Esophagus muscularis mucosa (tissue), 4 donors: ENCODE results near the gene SENP7.

Experiments used
- EP300 ChIP-seq: sonication (generic); formaldehyde crosslinking; IDR thresholded peaks from one replicate; pipeline ENCODE4 v1.6.1; 2017; ENCODE audit warnings: antibody characterized with exemption
- POLR2A ChIP-seq: fragments of 450-650 bp; IDR thresholded peaks from one replicate; pipeline ENCODE4 v1.6.1; 2017; ENCODE audit warnings: antibody characterized with exemption, moderate library complexity, mild to moderate bottlenecking, low read depth
- POLR2AphosphoS5 ChIP-seq, 2 donors: sonication (generic); formaldehyde crosslinking; IDR thresholded peaks; one replicate each; pipeline ENCODE4 v1.6.1; 2017; ENCODE audit warnings: antibody characterized with exemption in 2 of 2
- TF ChIP-seq, protein P1 (sequence below), 3 experiments: fragments of 200-600 bp in 2 of 3; fragments of 450-650 bp in 1 of 3; sonication (generic) in 2 of 3; IDR thresholded peaks; one replicate each; pipeline ENCODE4 v1.5.1; 2017 to 2019; ENCODE audit warnings: antibody characterized with exemption in 3 of 3, mild to moderate bottlenecking in 2 of 3, moderate library complexity in 1 of 3

DNA sequence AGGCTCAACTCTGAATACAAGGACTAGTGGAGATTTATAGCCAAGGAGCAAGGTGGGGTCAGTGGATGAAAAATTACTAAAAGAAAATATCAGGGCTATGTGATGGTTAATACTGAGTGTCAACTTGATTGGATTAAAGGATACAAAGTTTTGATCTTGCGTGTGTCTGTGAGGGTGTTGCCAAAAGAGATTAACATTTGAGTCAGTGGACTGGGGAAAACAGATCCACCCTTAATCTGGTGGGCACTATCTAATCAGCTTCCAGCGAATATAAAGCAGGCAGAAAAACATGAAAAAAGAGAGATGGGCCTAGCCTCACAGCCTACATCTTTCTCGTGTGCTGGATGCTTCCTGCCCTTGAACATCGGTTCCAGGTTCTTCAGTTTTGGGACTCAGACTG is 14.4 kb upstream of the SENP7 start:
- TF ChIP-seq, protein P1, sequence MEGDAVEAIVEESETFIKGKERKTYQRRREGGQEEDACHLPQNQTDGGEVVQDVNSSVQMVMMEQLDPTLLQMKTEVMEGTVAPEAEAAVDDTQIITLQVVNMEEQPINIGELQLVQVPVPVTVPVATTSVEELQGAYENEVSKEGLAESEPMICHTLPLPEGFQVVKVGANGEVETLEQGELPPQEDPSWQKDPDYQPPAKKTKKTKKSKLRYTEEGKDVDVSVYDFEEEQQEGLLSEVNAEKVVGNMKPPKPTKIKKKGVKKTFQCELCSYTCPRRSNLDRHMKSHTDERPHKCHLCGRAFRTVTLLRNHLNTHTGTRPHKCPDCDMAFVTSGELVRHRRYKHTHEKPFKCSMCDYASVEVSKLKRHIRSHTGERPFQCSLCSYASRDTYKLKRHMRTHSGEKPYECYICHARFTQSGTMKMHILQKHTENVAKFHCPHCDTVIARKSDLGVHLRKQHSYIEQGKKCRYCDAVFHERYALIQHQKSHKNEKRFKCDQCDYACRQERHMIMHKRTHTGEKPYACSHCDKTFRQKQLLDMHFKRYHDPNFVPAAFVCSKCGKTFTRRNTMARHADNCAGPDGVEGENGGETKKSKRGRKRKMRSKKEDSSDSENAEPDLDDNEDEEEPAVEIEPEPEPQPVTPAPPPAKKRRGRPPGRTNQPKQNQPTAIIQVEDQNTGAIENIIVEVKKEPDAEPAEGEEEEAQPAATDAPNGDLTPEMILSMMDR (IDR thresholded peaks at IDR 0.05) = no peak
- TF ChIP-seq POLR2A (no peak), EP300 (no peak), POLR2AphosphoS5 (IDR thresholded peaks at IDR 0.05) (no peak)
